NCI-H2029 (cell line): Measurements from ENCODE around the gene CYSRT1.

Source experiments
- DNase-seq: peaks from one replicate; lab custom pipeline; 2025; lab: John Stamatoyannopoulos, UW

Gene CYSRT1

DNA sequence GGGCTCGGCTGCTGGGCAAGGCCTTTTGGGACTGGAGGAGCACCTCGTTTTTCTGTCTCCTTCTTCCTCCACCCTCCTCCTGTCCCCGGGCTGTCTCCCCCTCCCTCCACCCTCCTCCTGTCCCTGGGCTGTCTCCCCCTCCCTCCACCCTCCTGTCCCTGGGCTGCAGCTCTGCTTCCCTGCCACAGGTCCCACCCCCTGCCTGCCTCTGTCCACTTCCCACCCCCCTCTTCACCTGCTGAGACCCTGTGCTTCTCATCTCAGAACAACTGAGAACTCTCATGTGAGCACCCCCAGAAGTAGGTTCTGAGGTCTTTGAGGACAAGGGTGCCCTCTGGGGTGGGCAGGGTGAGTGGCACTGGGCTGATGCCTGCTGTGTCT is 46.7 kb downstream of the CYSRT1 start:
- DNase-seq: no peak

DNA sequence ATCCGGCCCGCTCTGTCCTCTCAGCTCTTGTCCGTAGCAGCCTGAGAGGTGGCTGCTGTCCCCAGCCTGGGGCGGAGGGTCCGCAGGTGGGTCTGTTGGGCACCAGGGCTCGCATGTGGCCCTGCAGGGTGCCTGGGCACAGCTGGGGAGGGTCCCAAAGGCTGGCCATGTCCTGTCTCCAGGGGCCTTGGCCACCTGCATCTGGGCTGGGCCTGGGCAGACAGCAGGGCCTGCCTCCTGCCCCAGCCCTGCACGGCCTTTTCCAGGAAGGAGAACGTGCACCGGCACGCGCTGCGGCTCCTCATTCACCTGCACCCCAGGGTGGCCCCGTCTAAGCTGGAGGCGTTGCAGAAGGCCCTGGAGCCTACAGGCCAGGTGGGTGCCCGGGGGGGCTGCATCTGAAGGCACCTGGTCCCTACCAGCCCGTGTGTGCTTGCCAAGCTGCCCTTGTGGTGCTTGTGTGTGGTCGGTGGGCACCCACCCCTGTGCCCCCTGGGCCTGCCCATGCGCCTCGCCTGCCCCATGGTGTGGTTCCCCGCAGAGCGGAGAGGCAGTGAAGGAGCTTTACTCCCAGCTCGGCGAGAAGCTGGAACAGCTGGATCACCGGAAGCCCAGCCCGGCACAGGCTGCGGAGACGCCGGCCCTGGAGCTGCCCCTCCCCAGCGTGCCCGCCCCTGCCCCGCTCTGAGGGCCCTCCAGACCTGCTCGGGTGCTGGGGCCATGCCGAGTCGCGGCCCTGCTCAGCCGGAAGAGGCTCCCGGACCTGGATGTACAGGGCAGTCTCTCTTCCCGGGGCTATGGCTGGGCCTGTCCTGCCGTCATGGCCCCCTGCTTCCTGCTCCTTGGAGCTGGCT is 47.5 kb downstream of the CYSRT1 start:
- no peak for DNase-seq

DNA sequence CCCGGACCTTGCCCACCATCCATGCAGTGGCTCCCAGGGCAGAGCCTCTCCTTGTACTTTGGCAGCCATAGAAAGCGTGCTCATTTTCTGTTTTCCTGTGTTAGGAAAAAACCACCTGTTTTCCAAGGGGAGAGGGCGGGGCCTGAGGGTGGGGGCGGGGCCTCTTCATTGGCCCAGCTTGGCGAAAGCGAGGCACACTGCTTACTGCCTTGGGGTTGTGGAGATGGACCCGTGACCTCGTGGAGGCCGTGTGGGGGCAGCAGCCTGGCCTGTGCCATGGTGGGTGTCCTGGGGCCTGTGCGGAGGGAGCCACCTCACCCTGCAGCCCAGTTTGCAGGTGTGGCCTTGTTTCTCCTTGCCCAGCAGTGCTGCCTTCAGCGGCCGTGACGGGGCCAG is 48.1 kb downstream of the CYSRT1 start:
- no peak for DNase-seq

DNA sequence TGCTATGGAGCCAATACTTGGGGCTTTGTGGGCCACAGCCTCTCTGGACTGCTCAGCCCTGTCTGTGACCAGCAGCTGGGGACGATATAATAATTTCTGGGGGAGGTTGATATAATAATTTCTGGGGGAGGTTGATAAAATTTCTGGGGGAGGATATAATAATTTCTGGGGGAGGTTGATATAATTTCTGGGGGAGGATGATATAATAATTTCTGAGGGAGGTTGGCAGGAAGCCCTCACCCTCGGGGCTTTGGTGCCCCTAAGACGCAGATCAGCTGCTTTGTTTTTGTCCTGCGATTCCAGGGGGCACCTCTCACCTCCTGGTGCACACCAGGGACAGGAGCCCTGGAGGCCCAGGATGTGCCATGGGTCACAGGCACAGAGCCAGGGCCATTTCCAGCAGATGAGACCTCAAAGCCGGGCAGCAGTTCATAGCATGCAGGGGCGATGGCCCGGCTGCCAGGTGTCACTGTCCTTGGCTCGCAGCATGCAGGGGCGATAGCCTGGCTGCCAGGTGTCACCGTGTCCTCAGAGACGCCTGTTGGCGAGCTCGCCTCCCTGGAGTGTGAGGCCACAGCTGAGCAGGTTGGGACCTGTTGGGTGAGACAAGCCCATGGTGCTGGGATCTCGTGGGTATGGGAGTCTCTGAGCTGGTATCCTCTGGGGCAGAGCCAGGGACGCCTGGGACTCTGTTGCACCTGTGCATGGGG is 48.8 kb downstream of the CYSRT1 start:
- peak; percentile 71 for DNase-seq

DNA sequence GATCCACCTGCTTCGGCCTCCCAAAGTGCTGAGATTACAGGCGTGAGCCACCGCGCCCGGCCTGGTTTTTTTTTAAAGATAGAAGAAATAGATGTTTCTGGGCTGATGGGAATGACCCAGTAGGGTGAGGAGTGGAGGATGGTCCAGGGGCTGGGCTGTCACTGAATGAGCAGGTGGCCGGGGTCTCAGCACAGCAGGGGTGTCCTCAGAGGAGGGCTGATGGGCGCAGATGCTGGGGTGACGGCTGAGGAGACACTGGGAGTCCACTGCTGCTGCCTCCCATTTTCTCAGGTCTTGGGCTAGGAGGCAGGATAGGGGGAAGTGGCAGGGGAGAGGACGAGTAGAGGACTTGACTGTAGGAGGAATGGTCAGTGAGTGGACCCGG is 50.2 kb downstream of the CYSRT1 start:
- DNase-seq: no peak
